Heart right ventricle (tissue), 16 donors: Measurements from ENCODE around the gene RBM28. TPM values are rescaled to one million over a fixed set of nuclear protein-coding genes. Genes with fewer than 3 reads are reported as not detected.
A peak's percentile ranks its signal among the peaks of the same experiment; 100 is the strongest.

Source experiments
- ATAC-seq, 8 donors: fragments of 200-7000 bp; cut with Tn5 transposase; one replicate each; pipeline ENCODE4 v1.9.1; 2020; ENCODE audit warnings: mild to moderate bottlenecking in 8 of 8, moderate library complexity in 8 of 8, moderate number of reproducible peaks in 1 of 8
- DNase-seq, 2 donors: peaks; one replicate each; pipeline ENCODE4 v3.0.0-alpha.2; 2020
- H3K27ac ChIP-seq, 10 donors: fragments of 200-600 bp; sonication (generic) in 2 of 10; one replicate each; pipeline versions ENCODE4 v1.5.0 to v1.8.0; 2020 to 2022; ENCODE audit warnings: mild to moderate bottlenecking in 3 of 10
- H3K27me3 ChIP-seq, 7 donors: fragments of 200-600 bp; one replicate each; pipeline ENCODE4 v1.8.0; 2021 to 2022; ENCODE audit warnings: mild to moderate bottlenecking in 2 of 7
- H3K36me3 ChIP-seq, 9 donors: fragments of 200-600 bp; sonication (generic) in 1 of 9; one replicate each; pipeline versions ENCODE4 v1.5.0 to v1.8.0; 2020 to 2022; ENCODE audit warnings: mild to moderate bottlenecking in 2 of 9
- H3K4me1 ChIP-seq, 9 donors: fragments of 200-600 bp; sonication (generic) in 1 of 9; one replicate each; pipeline versions ENCODE4 v1.5.0 to v1.8.0; 2020 to 2022; ENCODE audit warnings: mild to moderate bottlenecking in 4 of 9
- H3K4me3 ChIP-seq, 10 donors: fragments of 200-600 bp; sonication (generic) in 2 of 10; one replicate each; pipeline versions ENCODE4 v1.5.0 to v1.8.0; 2020 to 2022; ENCODE audit warnings: mild to moderate bottlenecking in 7 of 10, moderate library complexity in 2 of 10
- H3K9me3 ChIP-seq, 11 donors: fragments of 200-600 bp in 10 of 11; sonication (generic) in 2 of 11; one replicate each; pipeline versions ENCODE4 v1.5.0 to v1.8.0; 2013 to 2022; ENCODE audit warnings: mild to moderate bottlenecking in 2 of 11, control low read depth in 1 of 11, moderate library complexity in 1 of 11
- CTCF ChIP-seq, 9 donors: fragments of 200-600 bp; sonication (generic) in 2 of 9; IDR thresholded peaks; one replicate each; pipeline versions ENCODE4 v1.5.0 to v1.8.0; 2021 to 2022; ENCODE audit warnings: antibody characterized with exemption in 9 of 9, mild to moderate bottlenecking in 5 of 9, moderate library complexity in 1 of 9
- WGBS, 2 donors: extraction: QIAGEN DNeasy Blood & Tissue Kit; methylation state at CpG; one replicate each; pipeline ENCODE4 v1.1.7; 2013; ENCODE audit warnings: inconsistent platforms in 1 of 2; 5-methylcytosine and 5-hydroxymethylcytosine counted together
- intact Hi-C, 10 donors: fragments of 100-400 bp; cut with DNase I; formaldehyde crosslinking; loops; one replicate each; pipeline versions ENCODE4 v1.11.1 to v1.14.2; 2022
- polyA plus RNA-seq, 2 donors: library from polyadenylated mRNA; stranded (reverse); fragments of 200-250 nt; gene quantifications; one replicate each; pipeline ENCODE4 v1.2.3, GENCODE V29; 2013
- total RNA-seq, 10 donors: library from RNA; stranded (reverse); fragmentation: NEBNext Ultra II Directional in 3 of 10; extraction: Animal tissue kit (Norgen Biotek cat#: 25700) in 3 of 10; gene quantifications; one replicate each; pipeline versions ENCODE4 v1.2.1 to v1.2.4, GENCODE V29; 2021 to 2023
- donor health status: Arrhythmogenic right ventricular cardiomyopathy.
- donor health status: ischemic (EF 13 %, LVEDD 7.1; RV severe dilation, severe dysfunction).
- donor health status: healthy with polysubstance abuse.
- donor health status: DM: no; HTN: yes; CAD: no.
- donor health status: DM: no; HTN: no; CAD: no.
- donor health status: ischemic (EF 25% LVEDD 6.9; RV normal size, moderate dysfunction).
- donor health status: ischemic (EF 25% LVEDD 5.7; RV mildly dilated, moderate dysfunction).
- donor health status: healthy.
- donor health status: DM: yes; HTN: yes; CAD: no.
- donor health status: Ischemic cardiomyopathy.
- donor health status: ischemic (EF 35%, LVEDD 5.7; RV mildly dilated, moderate dysfunction).
- donor health status: nonischemic (EF 11% LVEDD 7.7; RV severe dilation, severe dysfunction).
- donor health status: DM: yes; HTN: yes; CAD: no.
- donor health status: PGD.
- donor health status: ischemic (EF 29% LVEDD 5.4; RV normal size, mild dysfunction).
- donor health status: nonischemic (EF 23%, LVEDD 6.1; RV moderate dilation, normal function).

Gene RBM28
- total and polyA plus RNA-seq, 12 donors: 16.6 to 96.9 (median 28.3) TPM

- 95 to 99% methylated on average over 12 of the region's 12 CpGs for WGBS, 2 donors
- DNase-seq (no peak), ATAC-seq (no peak)
- intact Hi-C loops: no loop called here
- no peak for TF ChIP-seq CTCF (IDR thresholded peaks at IDR 0.05)
- peaks cover 0 to 36% (median 16%) of the 10 kb centered on the region in 7 donors for H3K27me3 ChIP-seq
- no peaks in the 10 kb centered on the region for H3K9me3 ChIP-seq
- H3K36me3 ChIP-seq: no peaks in the 10 kb centered on the region
- no peak overlapping the region for H3K4me3 ChIP-seq
- H3K4me1 ChIP-seq: peaks cover 0 to 30% (median 18%) of the 10 kb centered on the region in 9 donors
- no peak overlapping the region for H3K27ac ChIP-seq
Measured at GRCh38 chr7:128359336-128359735, 15.6 kb upstream of the RBM28 start.

GRCh38 chr7:128358233-128358632, 14.5 kb upstream of the RBM28 start:
- intact Hi-C loops: no loop called here
- ATAC-seq: no peak
- no peak overlapping the region for H3K4me3 ChIP-seq

GRCh38 chr7:128357217-128357613, 13.5 kb upstream of the RBM28 start:
- Histone ChIP-seq H3K27ac (peak overlapping the region in 2 of 10 donors; percentile 9 to 56), H3K4me1 (peaks cover 0 to 33% (median 20%) of the 10 kb centered on the region in 9 donors), H3K36me3 (no peaks in the 10 kb centered on the region), H3K27me3 (peaks cover 0 to 35% (median 19%) of the 10 kb centered on the region in 7 donors), H3K9me3 (no peaks in the 10 kb centered on the region), H3K4me3 (no peak overlapping the region)
- ATAC-seq: peak; percentile 61 to 94 (median 86)
- intact Hi-C loops: no loop called here
- WGBS, 2 donors: 40 to 55% methylated on average over 6 of the region's 6 CpGs
- DNase-seq: peak in 1 of 2 donors; percentile 57
- TF ChIP-seq CTCF (IDR thresholded peaks at IDR 0.05): no peak

More at GRCh38 chr7:128358233-128358632, 14.5 kb upstream of the RBM28 start:
- no peak for DNase-seq
- Histone ChIP-seq H3K27me3 (peaks cover 0 to 35% (median 14%) of the 10 kb centered on the region in 7 donors), H3K36me3 (no peaks in the 10 kb centered on the region), H3K9me3 (no peaks in the 10 kb centered on the region), H3K27ac (no peak overlapping the region), H3K4me1 (peaks cover 0 to 30% (median 18%) of the 10 kb centered on the region in 9 donors)
- 81 to 86% methylated on average over 1 of the region's 1 CpG for WGBS, 2 donors
- TF ChIP-seq CTCF (IDR thresholded peaks at IDR 0.05): no peak

- peak in 2 of 8 donors; percentile 3 to 5 for ATAC-seq
- intact Hi-C loops: no loop called here
- DNase-seq: no peak
- no peak for TF ChIP-seq CTCF (IDR thresholded peaks at IDR 0.05)
- no peaks in the 10 kb centered on the region for H3K36me3 ChIP-seq
- peaks cover 0 to 33% (median 16%) of the 10 kb centered on the region in 7 donors for H3K27me3 ChIP-seq
- 83 to 84% methylated on average over 2 of the region's 2 CpGs for WGBS, 2 donors
- H3K27ac ChIP-seq: peak overlapping the region in 2 of 10 donors; percentile 59 to 74
- H3K9me3 ChIP-seq: no peaks in the 10 kb centered on the region
- H3K4me3 ChIP-seq: no peak overlapping the region
- H3K4me1 ChIP-seq: peaks cover 0 to 30% (median 17%) of the 10 kb centered on the region in 9 donors
Measured at GRCh38 chr7:128356546-128357216, 13.0 kb upstream of the RBM28 start.
